ENCODE results near the gene WDR12.
"Not testable (repeated sequence)": the region's sequence is repeated elsewhere in the genome, so short reads cannot be mapped to it uniquely, and the experiment has no call there.

The WDR12 gene

DNA sequence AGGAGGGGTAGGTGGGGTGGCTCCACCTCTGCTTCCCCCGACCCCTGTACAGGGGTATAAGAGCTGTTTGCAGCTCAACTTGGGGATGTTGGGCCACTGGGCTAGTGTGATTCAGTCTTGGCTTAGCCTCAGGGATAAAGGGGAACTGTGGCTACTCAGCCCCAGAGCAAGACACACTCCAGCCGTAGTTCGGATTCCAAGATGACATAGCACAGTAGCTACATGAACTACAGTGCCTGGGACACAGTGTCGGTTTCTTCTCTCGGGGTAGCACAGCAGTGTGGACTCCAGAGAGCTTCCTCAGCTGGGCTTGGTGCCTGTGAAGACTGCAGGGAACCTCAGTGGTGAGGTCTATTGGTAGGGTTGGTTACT lies 21.7 kb upstream of the WDR12 start:
- no peaks in the 10 kb centered on the region for H3K36me3 ChIP-seq (ENCODE audit: insufficient read depth, low read length)
- no peak overlapping the region for H3K9ac ChIP-seq (ENCODE audit: low read depth, low read length)
- 94% methylated on average over 5 of the region's 5 CpGs for WGBS

DNA sequence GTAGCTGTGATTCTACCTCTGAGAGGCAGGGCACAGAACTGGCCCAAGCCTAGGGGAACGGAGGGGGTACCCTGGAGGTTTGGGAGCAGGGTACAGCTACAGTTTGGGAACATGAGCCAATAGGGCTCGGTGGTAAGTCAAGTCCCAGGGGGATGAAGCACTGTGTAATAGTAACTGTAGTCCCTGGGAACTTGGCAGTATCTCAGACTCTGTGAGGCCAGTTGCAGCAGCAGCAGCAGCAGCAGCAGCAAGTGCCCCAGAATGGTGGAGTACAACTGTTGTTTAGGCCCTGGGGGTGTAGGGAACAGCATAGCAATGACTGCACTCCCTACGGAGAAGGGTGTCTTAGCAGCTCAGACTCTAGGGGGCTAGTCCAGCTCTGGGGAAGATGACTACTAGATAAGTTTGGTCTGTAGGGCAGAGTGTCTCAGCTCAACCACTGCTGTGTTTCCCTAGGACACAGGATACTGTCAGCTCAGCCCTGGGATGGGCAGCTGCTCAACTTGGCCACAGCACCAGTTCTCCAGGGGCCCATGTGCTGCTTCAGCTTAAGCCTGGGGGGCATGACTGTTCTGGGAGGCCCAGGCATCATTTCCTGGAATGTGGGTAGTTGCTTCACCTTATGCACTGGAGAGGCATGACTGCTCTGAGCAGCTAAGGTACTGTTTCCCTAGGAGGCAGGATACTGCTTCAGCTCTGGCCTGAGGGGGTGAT lies 21.1 kb upstream of the WDR12 start:
- Histone ChIP-seq H3K27me3 (ENCODE audit: insufficient read depth, low read length) (no peaks in the 10 kb centered on the region), H3K9ac (ENCODE audit: low read depth, low read length) (no peak overlapping the region), H3K4me3 (ENCODE audit: low read length) (no peak overlapping the region), H3K9me3 (ENCODE audit: insufficient read depth, low read depth, low read length) (no peaks in the 10 kb centered on the region), H3K27ac (ENCODE audit: low read depth, low read length) (no peak overlapping the region), H3K36me3 (ENCODE audit: insufficient read depth, low read length) (no peaks in the 10 kb centered on the region), H3K4me1 (ENCODE audit: insufficient read depth, low read length) (no peaks in the 10 kb centered on the region)
- 92% methylated on average over 3 of the region's 3 CpGs for WGBS

More for the DNA sequence above, 21.7 kb upstream of the WDR12 start:
- H3K27ac ChIP-seq (ENCODE audit: low read depth, low read length): no peak overlapping the region
- H3K4me3 ChIP-seq (ENCODE audit: low read length): no peak overlapping the region
- no peaks in the 10 kb centered on the region for H3K4me1 ChIP-seq (ENCODE audit: insufficient read depth, low read length)
- H3K9me3 ChIP-seq (ENCODE audit: insufficient read depth, low read depth, low read length): no peaks in the 10 kb centered on the region
- no peaks in the 10 kb centered on the region for H3K27me3 ChIP-seq (ENCODE audit: insufficient read depth, low read length)

DNA sequence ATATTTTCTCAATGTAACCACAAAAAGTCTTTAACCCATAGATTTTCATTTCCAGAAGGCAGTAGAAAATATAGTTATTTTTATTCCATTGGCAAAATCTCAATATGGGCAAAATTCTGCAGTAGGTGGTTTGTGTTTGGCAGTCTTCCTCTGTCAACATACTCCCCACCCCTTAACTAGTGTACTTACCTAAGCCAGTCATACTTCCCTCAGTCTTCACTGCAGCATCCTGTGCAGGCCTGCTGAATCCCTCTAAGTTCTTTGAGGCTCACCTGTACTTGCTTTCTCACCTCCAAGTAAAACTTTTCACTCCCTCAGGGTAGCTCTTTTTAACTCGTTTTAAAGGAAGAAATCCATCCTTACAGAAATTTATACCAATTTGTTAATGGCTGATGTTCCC lies 7.4 kb upstream of the WDR12 start:
- Histone ChIP-seq H3K9me3 (ENCODE audit: insufficient read depth, low read depth, low read length) (no peaks in the 10 kb centered on the region), H3K27ac (ENCODE audit: low read depth, low read length) (no peak overlapping the region), H3K4me1 (ENCODE audit: insufficient read depth, low read length) (no peaks in the 10 kb centered on the region), H3K27me3 (ENCODE audit: insufficient read depth, low read length) (no peaks in the 10 kb centered on the region), H3K9ac (ENCODE audit: low read depth, low read length) (no peak overlapping the region), H3K4me3 (ENCODE audit: low read length) (no peak overlapping the region), H3K36me3 (ENCODE audit: insufficient read depth, low read length) (0 out of 2 replicates have a peak, but pooled peaks cover 2% of the 10 kb centered on the region)
- WGBS: 85% methylated on average over 1 of the region's 1 CpG

DNA sequence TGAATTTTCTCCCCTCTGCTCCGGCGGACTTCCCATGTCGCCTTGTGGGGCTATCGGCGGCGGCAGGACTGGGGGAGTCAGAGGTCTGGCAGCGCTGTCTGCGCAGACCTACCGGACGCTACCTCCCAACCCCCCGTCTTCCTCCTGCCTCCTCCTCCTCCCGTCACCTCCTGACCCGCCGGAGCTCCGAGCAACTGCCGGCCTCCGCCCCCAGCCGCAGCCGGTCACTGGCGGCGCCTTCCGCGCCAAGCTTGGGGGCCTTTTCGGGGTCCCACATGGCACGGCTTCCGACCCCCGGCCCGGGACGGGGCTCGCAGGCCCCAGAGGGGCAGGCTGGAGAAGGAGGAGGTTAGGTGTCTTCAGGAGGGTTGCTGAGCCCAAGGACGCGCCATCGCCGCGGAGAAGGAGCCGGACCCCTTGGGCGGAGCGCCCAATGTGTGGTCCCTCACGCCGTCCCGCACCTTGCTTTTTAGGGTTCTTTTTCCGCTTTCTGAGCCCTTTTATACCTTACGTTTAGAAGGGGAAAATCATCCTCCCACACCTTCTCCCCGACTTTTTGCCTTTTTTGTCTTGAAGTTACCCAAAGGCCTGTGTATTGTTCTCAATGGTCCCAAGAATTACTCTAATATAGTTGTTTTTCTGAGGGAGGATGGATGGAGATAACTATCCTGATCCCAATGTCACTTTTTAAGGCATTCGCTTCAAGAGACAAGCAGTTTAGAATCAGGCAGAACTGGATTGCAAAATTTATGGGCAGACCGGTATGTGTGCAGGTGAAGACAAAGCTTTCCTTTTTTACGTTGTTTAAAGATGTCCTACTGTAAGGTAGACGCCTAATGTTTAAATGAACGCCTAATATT lies 1.1 kb upstream of the WDR12 start:
- not testable (repeated sequence) for H3K4me1 ChIP-seq (ENCODE audit: insufficient read depth, low read length); H3K27me3 ChIP-seq (ENCODE audit: insufficient read depth, low read length); H3K36me3 ChIP-seq (ENCODE audit: insufficient read depth, low read length); H3K9me3 ChIP-seq (ENCODE audit: insufficient read depth, low read depth, low read length)
- WGBS: 26% methylated on average over 3 of the region's 49 CpGs
- Histone ChIP-seq H3K4me3 (ENCODE audit: low read length) (peak overlapping the region; percentile 99), H3K9ac (ENCODE audit: low read depth, low read length) (peak overlapping the region; percentile 97), H3K27ac (ENCODE audit: low read depth, low read length) (peak overlapping the region; percentile 87; the same call in 1 of the 2 replicates)

DNA sequence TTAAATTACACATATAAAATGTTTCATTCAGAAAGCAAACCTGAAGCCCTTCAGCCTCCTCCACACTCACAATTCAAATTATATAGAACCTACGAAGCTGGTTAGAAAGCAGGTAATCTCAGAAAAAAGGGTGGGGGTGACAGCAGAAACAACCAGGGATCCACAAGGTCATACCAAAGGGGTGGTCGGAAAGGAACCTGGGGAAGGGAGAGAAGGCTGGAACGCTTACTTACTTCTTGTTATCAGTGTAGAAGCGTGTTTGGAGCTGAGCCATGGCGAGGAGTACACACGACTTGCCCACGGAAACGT lies 316 bp downstream of the WDR12 start:
- Histone ChIP-seq H3K27ac (ENCODE audit: low read depth, low read length) (peak overlapping the region; percentile 87), H3K4me1 (ENCODE audit: insufficient read depth, low read length) (no peaks in the 10 kb centered on the region), H3K9ac (ENCODE audit: low read depth, low read length) (peak overlapping the region; percentile 97), H3K36me3 (ENCODE audit: insufficient read depth, low read length) (peaks cover 22% of the 10 kb centered on the region), H3K4me3 (ENCODE audit: low read length) (peak overlapping the region; percentile 99), H3K9me3 (ENCODE audit: insufficient read depth, low read depth, low read length) (no peaks in the 10 kb centered on the region), H3K27me3 (ENCODE audit: insufficient read depth, low read length) (no peaks in the 10 kb centered on the region)
- 0% methylated on average over 8 of the region's 8 CpGs for WGBS

DNA sequence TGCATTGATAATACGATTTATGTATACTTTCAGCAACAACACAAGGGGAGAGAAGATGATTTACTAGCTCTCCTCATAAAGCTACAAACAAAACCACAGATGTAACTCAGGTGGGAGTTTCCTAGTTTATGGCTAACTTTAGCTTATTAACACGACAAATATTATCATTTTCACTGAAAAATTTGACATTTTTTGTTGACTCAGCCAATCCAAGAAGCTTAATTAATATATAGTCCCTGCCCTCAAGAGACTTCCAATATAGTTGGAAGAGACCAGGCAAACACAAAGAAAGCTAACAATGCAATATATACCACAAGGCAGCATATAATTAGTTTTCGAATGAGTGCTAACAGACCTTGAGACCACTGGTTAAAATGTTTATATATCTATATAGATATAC lies 775 bp downstream of the WDR12 start:
- Histone ChIP-seq H3K27me3 (ENCODE audit: insufficient read depth, low read length) (no peaks in the 10 kb centered on the region), H3K9me3 (ENCODE audit: insufficient read depth, low read depth, low read length) (no peaks in the 10 kb centered on the region), H3K9ac (ENCODE audit: low read depth, low read length) (peak overlapping the region; percentile 97), H3K27ac (ENCODE audit: low read depth, low read length) (no peak overlapping the region), H3K36me3 (ENCODE audit: insufficient read depth, low read length) (peaks cover 27% of the 10 kb centered on the region), H3K4me3 (ENCODE audit: low read length) (peak overlapping the region; percentile 99), H3K4me1 (ENCODE audit: insufficient read depth, low read length) (no peaks in the 10 kb centered on the region)
- 0% methylated on average over 1 of the region's 3 CpGs for WGBS

DNA sequence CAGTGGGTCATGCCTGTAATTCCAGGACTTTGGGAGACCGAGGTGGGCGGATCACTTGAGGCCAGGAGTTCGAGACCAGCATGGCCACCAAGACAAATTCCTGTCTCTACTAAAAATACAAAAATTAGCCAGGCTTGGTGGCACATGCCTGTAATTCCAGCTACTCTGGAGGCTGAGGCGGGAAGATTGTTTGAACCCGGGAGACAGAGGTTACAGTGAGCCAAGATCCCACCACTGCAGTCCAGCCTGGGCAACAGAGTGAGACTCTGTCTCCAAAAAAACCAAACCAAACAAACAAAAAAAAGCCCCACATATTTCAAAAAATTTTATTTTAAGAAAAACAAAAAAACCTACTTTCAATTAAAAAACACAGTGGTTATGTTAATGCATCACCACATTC lies 1.2 kb downstream of the WDR12 start:
- peaks cover 32% of the 10 kb centered on the region for H3K36me3 ChIP-seq (ENCODE audit: insufficient read depth, low read length)
- 90% methylated on average over 5 of the region's 5 CpGs for WGBS
- not testable (repeated sequence) for H3K27me3 ChIP-seq (ENCODE audit: insufficient read depth, low read length); H3K27ac ChIP-seq (ENCODE audit: low read depth, low read length); H3K4me1 ChIP-seq (ENCODE audit: insufficient read depth, low read length); H3K9me3 ChIP-seq (ENCODE audit: insufficient read depth, low read depth, low read length)
- peak overlapping the region; percentile 97; the same call in 1 of the 2 replicates for H3K9ac ChIP-seq (ENCODE audit: low read depth, low read length)
- H3K4me3 ChIP-seq (ENCODE audit: low read length): peak overlapping the region; percentile 99

DNA sequence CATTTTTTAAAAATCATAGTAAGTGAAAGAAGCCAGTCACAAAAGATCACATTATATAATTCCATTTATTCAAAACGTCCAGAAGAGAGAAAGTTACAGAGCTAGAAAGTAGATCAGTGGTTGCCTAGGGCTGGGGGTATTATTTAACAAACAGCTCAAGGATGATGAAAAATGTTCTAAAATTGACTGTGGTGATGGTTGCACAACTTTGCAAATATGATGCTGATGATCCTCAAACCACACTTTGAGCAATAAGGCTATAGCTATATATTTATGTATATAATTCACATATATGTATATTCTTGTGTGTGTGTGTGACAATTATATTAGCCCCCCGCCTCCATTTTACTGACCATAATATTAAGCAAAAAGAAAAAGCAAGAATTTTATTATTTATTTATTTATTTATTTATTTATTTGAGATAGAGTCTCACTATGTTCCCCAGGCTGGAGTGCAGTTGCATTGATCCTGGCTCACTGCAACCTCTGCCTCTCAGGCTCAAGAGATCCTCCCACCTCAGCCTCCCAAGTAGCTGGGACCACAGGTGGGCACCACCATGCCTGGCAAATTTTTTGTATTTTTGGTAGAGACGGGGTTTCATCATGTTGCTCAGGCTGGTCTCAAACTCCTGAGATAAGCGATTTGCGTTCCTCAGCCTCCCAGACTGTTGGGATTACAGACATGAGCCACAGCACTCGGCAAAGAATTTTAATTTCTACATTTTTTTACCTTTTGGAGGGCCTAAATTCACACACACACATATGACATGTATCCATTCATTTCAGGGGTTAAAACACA lies 1.9 kb downstream of the WDR12 start:
- Histone ChIP-seq H3K4me3 (ENCODE audit: low read length) (peak overlapping the region; percentile 99), H3K9me3 (ENCODE audit: insufficient read depth, low read depth, low read length) (no peaks in the 10 kb centered on the region), H3K27ac (ENCODE audit: low read depth, low read length) (no peak overlapping the region), H3K27me3 (ENCODE audit: insufficient read depth, low read length) (no peaks in the 10 kb centered on the region), H3K9ac (ENCODE audit: low read depth, low read length) (no peak overlapping the region), H3K4me1 (ENCODE audit: insufficient read depth, low read length) (no peaks in the 10 kb centered on the region), H3K36me3 (ENCODE audit: insufficient read depth, low read length) (peaks cover 35% of the 10 kb centered on the region)
- 95% methylated on average over 5 of the region's 6 CpGs for WGBS

DNA sequence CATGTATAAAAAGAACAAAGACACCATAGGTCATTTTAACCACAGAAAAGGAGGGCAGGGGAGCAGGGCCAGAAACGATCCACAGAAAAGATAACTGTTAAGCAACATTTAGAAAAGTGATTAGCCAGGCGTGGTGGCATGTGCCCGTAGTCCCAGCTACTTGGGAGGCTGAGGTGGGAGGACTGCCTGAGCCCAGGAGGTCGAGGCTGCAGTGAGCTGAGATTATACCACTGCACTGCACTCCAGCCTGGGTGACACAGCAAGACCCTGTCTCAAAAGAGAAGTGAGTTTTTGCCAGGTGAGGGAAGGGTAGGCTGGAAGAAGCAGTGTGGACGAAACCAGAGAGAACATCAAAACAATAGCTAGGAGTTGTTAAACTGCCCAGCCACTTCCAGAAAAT lies 3.3 kb downstream of the WDR12 start:
- 95% methylated on average over 5 of the region's 5 CpGs for WGBS
- Histone ChIP-seq H3K4me1 (ENCODE audit: insufficient read depth, low read length) (no peaks in the 10 kb centered on the region), H3K36me3 (ENCODE audit: insufficient read depth, low read length) (peaks cover 40% of the 10 kb centered on the region)

DNA sequence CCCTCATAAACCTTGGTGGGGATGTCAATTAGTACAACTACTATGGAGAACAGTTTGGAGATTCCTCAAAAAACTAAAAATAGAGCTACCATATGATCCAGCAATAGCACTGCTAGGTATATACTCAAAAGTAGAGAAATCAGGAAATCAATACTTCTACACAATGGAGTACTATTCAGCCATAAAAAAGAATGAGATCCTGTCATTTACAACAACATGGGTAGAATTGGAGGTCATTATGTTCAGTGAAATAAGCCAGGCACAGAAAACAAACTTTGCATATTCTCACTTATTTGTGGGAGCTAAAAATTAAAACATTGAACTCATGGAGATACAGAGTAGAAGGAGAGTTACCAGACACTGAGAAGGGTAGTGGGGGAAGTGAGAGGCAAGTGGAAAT lies 6.0 kb downstream of the WDR12 start:
- not testable (repeated sequence) for H3K27me3 ChIP-seq (ENCODE audit: insufficient read depth, low read length); H3K9ac ChIP-seq (ENCODE audit: low read depth, low read length); H3K4me3 ChIP-seq (ENCODE audit: low read length); H3K9me3 ChIP-seq (ENCODE audit: insufficient read depth, low read depth, low read length); H3K4me1 ChIP-seq (ENCODE audit: insufficient read depth, low read length); H3K27ac ChIP-seq (ENCODE audit: low read depth, low read length)
- H3K36me3 ChIP-seq (ENCODE audit: insufficient read depth, low read length): peaks cover 63% of the 10 kb centered on the region

More for the DNA sequence above, 3.3 kb downstream of the WDR12 start:
- H3K9me3 ChIP-seq (ENCODE audit: insufficient read depth, low read depth, low read length): no peaks in the 10 kb centered on the region
- no peak overlapping the region for H3K27ac ChIP-seq (ENCODE audit: low read depth, low read length)
- no peak overlapping the region for H3K9ac ChIP-seq (ENCODE audit: low read depth, low read length)
- H3K4me3 ChIP-seq (ENCODE audit: low read length): no peak overlapping the region
- H3K27me3 ChIP-seq (ENCODE audit: insufficient read depth, low read length): no peaks in the 10 kb centered on the region

DNA sequence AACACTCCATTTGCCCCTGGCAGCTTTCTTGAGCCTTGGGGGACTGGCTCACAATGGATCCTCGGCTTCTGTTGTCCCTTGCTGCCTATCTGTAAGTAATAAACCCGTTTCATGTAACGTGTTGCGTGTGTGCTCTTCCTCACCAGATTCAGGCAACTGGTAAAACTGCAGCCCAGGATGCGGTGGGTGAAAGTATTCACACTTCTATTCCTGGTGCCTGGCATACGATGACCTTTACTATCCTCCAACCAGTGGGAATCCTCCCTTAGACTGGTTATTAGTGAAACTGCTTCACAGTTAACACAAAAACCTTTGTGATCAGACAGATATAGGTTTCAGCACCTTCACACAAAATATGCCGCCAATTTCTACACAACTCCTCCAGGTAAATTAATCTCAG lies 26.3 kb downstream of the WDR12 start:
- Histone ChIP-seq H3K4me1 (ENCODE audit: insufficient read depth, low read length) (no peaks in the 10 kb centered on the region), H3K4me3 (ENCODE audit: low read length) (no peak overlapping the region), H3K27ac (ENCODE audit: low read depth, low read length) (no peak overlapping the region), H3K9ac (ENCODE audit: low read depth, low read length) (no peak overlapping the region), H3K27me3 (ENCODE audit: insufficient read depth, low read length) (no peaks in the 10 kb centered on the region), H3K36me3 (ENCODE audit: insufficient read depth, low read length) (peaks cover 94% of the 10 kb centered on the region), H3K9me3 (ENCODE audit: insufficient read depth, low read depth, low read length) (no peaks in the 10 kb centered on the region)
- 96% methylated on average over 7 of the region's 7 CpGs for WGBS

Data from HUES64 (cell line).